ENCODE measurements around the gene MAMLD1. TPM values are rescaled to one million over a fixed set of nuclear protein-coding genes. Genes with fewer than 3 reads are reported as not detected.
A peak's percentile ranks its signal among the peaks of the same experiment; 100 is the strongest.

MAMLD1 gene
- total RNA-seq, 4 donors from 2014 or later, result 1.2 to 2.0 (median 1.6) TPM

GRCh38 chrX:150465881-150466775, 103.0 kb downstream of the MAMLD1 start:
- H3K4me1 ChIP-seq, result no peaks in the 10 kb centered on the region
- in situ Hi-C loops (cut with MboI; ENCODE audit: low sequenced_read_pairs in 4 of 4), result no loop called here
- intact Hi-C loops (cut with DNase I; ENCODE audit: low total_unique reads), result no loop called here
- DNase-seq (peak; percentile 20 to 30), ATAC-seq (peak; percentile 66 to 82)
- no peaks in the 10 kb centered on the region for H3K27me3 ChIP-seq
- H3K9me3 ChIP-seq, result no peaks in the 10 kb centered on the region
- no peak overlapping the region for H3K4me3 ChIP-seq
- no peak for TF ChIP-seq POLR2A (IDR thresholded peaks at IDR 0.05)
- TF ChIP-seq, protein P1, sequence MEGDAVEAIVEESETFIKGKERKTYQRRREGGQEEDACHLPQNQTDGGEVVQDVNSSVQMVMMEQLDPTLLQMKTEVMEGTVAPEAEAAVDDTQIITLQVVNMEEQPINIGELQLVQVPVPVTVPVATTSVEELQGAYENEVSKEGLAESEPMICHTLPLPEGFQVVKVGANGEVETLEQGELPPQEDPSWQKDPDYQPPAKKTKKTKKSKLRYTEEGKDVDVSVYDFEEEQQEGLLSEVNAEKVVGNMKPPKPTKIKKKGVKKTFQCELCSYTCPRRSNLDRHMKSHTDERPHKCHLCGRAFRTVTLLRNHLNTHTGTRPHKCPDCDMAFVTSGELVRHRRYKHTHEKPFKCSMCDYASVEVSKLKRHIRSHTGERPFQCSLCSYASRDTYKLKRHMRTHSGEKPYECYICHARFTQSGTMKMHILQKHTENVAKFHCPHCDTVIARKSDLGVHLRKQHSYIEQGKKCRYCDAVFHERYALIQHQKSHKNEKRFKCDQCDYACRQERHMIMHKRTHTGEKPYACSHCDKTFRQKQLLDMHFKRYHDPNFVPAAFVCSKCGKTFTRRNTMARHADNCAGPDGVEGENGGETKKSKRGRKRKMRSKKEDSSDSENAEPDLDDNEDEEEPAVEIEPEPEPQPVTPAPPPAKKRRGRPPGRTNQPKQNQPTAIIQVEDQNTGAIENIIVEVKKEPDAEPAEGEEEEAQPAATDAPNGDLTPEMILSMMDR (IDR thresholded peaks at IDR 0.05 in 4 of 5, conservative IDR thresholded peaks at IDR 0.05 in 1 of 5), result no peak
- H3K36me3 ChIP-seq, result no peaks in the 10 kb centered on the region
- peak overlapping the region; percentile 36 to 71 (median 56) for H3K27ac ChIP-seq

DNA sequence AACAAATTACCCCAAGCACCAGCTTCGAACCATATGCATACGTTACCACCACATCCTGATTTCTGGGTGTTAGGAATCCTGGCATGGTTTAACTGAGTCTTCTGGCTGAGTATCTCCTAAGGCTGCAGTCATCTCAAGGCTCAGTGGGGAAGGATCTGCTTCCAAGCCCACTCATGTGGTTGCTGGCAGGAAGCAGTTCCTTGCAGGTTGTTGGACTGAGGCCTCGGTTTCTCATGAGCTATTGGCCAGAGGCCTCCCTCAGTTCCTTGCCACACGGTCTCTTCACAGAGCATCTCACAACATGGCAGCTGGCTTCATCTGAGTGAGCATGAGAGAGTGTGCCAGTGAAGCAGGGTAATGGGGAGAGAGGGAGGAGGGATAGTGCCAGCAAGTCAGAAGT, 109.2 kb downstream of the MAMLD1 start:
- Histone ChIP-seq H3K4me3 (no peak overlapping the region), H3K36me3 (no peaks in the 10 kb centered on the region), H3K27ac (no peak overlapping the region), H3K4me1 (peaks cover 0 to 5% of the 10 kb centered on the region in 2 donors), H3K27me3 (no peaks in the 10 kb centered on the region), H3K9me3 (no peaks in the 10 kb centered on the region)
- TF ChIP-seq, protein P1 (IDR thresholded peaks at IDR 0.05 in 4 of 5, conservative IDR thresholded peaks at IDR 0.05 in 1 of 5), result no peak
- no peak for TF ChIP-seq POLR2A (IDR thresholded peaks at IDR 0.05)
- intact Hi-C loops (cut with DNase I; ENCODE audit: low total_unique reads), result no loop called here
- DNase-seq (no peak), ATAC-seq (no peak)
- in situ Hi-C loops (cut with MboI; ENCODE audit: low sequenced_read_pairs in 4 of 4), result no loop called here

DNA sequence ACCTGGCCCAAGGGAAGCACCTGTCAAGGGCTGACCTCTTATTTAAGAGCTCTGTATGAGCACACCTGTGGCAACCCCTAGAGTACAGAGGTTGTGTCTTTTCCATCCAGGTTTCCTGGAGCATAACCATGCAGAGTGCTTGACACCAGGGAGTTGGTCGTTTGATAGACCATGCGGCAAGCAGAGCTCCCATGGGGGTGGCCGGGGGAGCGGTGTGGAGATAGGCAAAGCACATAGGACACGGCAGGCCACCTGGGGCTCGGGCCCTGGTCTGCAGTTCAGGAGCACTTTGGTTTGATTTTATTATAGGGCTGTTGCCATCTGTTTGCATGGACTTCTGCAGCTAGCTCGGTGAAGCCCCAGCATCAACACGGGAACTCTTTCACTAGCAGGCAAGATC, 110.3 kb downstream of the MAMLD1 start:
- in situ Hi-C loops (cut with MboI; ENCODE audit: low sequenced_read_pairs in 4 of 4), result no loop called here
- intact Hi-C loops (cut with DNase I; ENCODE audit: low total_unique reads), result no loop called here
- no peak for ATAC-seq

GRCh38 chrX:150475461-150475860, 112.3 kb downstream of the MAMLD1 start:
- Histone ChIP-seq H3K4me3 (no peak overlapping the region), H3K27ac (no peak overlapping the region), H3K4me1 (peaks cover 0 to 5% of the 10 kb centered on the region in 2 donors), H3K9me3 (no peaks in the 10 kb centered on the region), H3K36me3 (no peaks in the 10 kb centered on the region), H3K27me3 (no peaks in the 10 kb centered on the region)
- in situ Hi-C loops (cut with MboI; ENCODE audit: low sequenced_read_pairs in 4 of 4), result loop anchor here in 3 of 4 donors (25.0 kb wide), 2 partner anchors 88 to 513 kb away; no protein-coding TSS in a partner anchor
- peak; percentile 33 for ATAC-seq
- no peak for DNase-seq
- intact Hi-C loops (cut with DNase I; ENCODE audit: low total_unique reads), result no loop called here
- no peak for TF ChIP-seq POLR2A (IDR thresholded peaks at IDR 0.05)
- TF ChIP-seq, protein P1 (IDR thresholded peaks at IDR 0.05 in 4 of 5, conservative IDR thresholded peaks at IDR 0.05 in 1 of 5), result no peak

More for the DNA sequence above, 110.3 kb downstream of the MAMLD1 start:
- DNase-seq, result no peak
- Histone ChIP-seq H3K27ac (no peak overlapping the region), H3K9me3 (no peaks in the 10 kb centered on the region), H3K27me3 (no peaks in the 10 kb centered on the region), H3K4me3 (no peak overlapping the region), H3K36me3 (no peaks in the 10 kb centered on the region), H3K4me1 (peaks cover 0 to 5% of the 10 kb centered on the region in 2 donors)
- TF ChIP-seq, protein P1 (IDR thresholded peaks at IDR 0.05 in 4 of 5, conservative IDR thresholded peaks at IDR 0.05 in 1 of 5), result no peak
- TF ChIP-seq POLR2A (IDR thresholded peaks at IDR 0.05), result no peak

All from gastrocnemius medialis (tissue), 4 donors.